ENCODE measurements around the gene VWA7.

GRCh38 chr6:31717499-31718222 lies 59.5 kb downstream of the VWA7 start:
- TF ChIP-seq POLR2A (IDR thresholded peaks at IDR 0.05) (no peak), CTCF (IDR thresholded peaks at IDR 0.05) (peak in 1 of 4 experiments; percentile 43)

All from prostate gland (tissue), 2 donors.